Epidermal melanocyte (primary cell): ENCODE results near the gene DMBX1.

Source experiments
- DNase-seq: peaks from one replicate; pipeline ENCODE4 v3.0.0; 2011; ENCODE audit warnings: low spot score; ENCODE audit not compliant: insufficient read length

DMBX1 gene

DNA sequence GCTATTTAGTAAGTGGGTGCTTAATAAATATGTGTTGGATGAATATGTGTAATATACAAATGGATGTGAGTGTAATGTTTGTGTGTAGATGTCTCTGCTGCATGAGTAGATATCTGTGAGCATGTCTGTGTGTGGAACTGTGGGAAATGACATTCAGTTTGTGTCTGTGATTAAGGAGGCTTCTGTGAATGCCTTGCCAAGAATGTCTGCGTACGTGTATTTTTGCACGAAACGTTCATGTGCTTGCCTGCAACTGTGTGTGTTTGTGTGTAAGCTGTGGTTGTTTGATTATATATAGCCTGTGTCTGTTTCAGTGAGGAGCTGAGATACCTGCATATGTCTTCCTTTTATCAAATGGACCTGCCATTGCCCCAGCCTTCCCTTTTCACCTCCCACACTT lies 13.8 kb downstream of the DMBX1 start:
- DNase-seq = no peak

DNA sequence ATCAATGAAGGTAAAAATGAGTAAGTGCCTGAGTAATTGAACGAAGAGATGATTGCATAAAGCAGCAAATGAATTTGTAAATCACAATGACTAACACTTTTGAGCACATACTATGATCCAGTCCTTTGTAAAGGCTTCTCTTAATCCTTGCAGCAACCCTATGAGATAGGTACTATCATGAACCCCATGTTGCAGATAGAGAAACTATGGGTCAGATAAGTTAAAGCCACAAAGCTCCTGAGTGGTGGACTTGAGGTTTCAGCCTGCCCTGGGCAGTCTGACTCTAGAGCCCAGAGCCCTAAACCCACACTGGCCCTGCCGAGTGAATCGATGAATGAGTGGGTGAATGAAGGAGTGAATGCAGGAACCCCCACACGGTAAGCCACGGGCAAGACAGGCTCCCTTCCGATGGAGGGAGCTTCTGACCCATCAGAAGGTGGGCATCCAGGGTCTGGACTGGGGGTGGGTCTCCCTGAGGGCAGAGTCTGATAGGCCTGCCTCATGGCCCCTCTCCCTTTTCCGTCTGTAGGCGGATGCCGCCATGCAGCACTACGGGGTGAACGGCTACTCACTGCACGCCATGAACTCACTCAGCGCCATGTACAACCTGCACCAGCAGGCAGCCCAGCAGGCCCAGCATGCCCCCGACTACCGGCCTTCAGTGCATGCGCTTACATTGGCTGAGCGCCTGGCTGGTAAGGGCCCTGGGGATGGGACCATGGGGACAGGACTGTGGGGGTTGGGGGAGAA lies 17.0 kb downstream of the DMBX1 start:
- no peak for DNase-seq

DNA sequence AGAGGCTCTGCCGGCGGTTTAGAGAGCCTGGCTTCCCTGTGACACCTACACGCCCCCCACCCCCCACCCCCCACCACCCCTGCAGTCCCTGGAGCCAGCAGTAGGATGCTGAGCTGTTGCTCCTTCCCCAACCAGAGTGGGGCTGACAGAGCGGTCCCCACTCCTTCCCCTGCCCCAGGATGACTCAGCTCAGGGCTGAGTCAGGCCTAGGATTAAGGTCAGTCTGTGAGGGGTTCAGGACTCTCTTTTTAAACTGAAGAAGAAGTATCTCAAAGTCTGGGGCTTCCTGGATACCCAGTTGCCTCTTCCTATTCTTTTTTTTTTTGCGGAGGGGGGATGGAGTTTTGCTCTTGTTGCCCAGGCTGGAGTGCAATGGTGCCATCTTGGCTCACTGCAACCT lies 19.1 kb downstream of the DMBX1 start:
- no peak for DNase-seq

DNA sequence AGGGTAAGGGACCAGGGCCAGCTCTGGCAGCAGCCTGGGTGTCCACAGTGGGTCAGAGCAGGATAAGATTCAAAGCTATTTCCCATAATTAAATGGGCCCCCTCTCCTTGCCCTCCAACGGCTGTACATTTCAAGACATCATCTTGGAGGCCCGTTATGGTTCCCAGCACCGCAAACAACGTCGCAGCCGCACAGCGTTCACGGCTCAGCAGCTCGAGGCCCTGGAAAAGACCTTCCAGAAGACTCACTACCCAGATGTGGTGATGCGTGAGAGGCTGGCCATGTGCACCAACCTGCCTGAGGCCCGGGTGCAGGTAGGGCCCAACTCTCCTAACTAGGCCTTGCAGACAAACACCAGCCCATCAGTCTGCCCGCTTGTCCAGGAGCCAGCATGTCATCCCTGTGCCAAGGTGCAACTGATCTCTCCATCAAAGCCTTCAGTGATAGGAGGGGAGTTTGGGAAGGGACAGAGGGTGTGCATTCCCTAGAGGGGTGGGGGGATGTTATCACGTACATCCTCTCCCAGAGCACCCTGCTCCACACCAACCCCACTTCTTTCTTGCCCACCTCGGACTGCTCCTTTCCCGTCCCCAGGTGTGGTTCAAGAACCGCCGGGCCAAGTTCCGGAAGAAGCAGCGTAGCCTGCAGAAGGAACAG lies 20.8 kb downstream of the DMBX1 start:
- DNase-seq = no peak

GRCh38 chr1:46510998-46511365 lies 21.3 kb downstream of the DMBX1 start:
- DNase-seq = no peak

GRCh38 chr1:46512135-46512791 lies 22.6 kb downstream of the DMBX1 start:
- DNase-seq = no peak

DNA sequence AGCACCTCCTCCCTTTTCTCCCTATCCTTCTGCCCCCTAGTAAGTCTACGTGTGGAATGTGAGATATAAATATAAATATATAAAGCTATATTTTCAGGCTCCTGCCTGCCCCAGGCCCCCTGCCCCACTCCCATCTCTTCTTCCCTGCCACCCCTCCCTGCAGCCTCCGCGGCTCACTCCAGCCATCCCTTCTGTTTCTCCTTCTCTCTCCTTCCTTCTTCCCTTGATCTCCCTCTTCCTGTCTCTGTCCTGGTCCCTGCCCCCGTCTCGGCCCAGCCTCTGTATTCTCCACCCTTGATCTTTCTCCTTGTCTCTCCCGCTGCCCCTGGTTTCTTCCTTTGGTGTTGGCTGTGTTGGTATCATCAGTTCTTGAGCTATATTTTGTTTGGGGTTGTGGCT lies 23.2 kb downstream of the DMBX1 start:
- no peak for DNase-seq

- DNase-seq = no peak
Measured at GRCh38 chr1:46513536-46513935, 23.9 kb downstream of the DMBX1 start.

GRCh38 chr1:46515576-46515975 lies 25.9 kb downstream of the DMBX1 start:
- no peak for DNase-seq

DNA sequence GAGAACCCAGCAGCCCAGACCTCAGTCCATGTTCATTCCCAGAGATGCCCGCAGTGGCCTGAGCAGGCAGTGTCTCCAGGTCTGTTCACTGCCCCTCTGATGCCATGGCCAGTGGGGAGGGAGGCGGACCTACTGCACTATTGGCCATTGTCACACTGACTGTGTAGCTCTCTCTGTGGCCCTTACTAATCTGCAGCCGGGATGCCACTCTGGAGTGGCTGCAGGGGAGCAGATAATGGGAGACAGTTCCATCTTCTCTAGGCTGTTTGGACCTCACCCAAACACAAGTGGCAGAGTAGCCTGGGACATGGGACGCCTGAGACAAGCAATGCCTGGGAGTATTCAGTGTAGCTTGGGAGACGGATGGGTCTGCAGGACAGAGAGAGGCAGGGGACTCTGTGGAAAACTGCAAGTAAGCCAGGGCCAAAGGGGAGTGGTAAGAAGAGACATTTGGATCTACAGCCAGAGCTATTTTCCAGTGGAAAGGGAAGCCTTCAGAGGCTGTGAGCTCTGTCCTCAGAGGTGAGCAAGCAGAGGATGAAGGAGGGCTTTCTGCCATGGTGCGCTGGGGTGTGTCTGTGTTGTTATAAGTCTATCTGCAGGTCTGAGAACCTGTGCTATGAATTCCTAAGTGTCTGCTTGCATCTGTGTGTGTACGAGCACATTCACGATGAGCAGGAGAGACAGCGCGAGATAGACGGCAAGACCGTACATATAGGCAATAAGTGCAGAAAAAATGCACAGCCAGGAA lies 26.7 kb downstream of the DMBX1 start:
- no peak for DNase-seq

DNA sequence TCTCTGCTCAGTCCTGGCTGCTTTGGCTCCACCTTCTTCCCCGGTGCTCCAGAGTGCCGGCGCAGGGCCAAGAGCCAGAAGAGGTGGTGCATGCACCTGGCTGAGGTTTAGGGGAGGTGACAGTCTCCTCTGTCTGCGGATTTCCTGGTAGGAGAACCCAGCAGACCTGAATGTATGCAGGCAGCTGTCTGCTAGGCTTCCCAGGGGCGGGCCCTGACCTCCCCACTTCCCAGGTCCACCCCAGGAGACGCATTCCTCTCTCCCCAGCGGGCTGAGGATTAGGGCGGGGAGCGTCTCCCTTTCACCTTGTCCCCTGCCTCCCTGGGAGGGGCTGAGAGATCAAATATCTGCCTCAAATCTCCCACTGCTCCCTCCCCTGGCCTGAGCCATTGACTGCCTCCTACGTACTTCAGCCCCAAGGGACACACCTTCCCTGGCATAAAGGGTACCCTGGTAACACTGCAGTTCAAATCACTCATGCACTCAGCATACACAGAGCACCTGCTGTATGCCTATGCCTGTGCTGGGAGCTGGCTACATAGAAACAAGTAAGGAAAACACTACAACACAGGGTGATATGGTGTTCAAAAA lies 27.5 kb downstream of the DMBX1 start:
- no peak for DNase-seq

DNA sequence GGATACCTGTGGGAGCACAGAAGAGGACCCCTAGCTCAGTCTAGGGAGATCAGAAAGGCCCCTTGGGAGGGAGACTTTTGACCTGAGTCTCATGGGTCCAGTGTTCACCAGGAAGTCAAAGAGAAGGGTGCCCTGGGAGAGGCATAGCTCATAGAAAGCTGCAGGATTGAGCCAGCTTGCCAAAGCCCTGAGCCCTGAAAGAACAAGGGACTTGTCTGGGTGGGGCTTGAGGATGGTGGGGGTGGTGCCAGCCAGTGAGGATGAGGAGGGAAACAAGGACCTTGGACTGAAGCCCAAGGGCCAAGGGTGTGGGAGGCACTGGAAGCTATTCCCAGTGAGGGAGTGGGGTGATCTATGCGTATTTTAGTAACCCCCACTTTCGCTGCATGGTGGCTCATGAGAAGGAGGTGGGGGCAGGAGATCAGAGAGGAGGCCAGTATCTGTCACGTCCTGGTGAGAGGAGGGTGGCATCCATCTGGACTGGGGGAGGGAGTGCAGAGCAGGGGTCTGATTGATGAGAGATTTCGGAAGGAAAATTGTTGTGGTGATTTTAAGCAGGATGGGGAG lies 28.4 kb downstream of the DMBX1 start:
- DNase-seq = no peak

DNA sequence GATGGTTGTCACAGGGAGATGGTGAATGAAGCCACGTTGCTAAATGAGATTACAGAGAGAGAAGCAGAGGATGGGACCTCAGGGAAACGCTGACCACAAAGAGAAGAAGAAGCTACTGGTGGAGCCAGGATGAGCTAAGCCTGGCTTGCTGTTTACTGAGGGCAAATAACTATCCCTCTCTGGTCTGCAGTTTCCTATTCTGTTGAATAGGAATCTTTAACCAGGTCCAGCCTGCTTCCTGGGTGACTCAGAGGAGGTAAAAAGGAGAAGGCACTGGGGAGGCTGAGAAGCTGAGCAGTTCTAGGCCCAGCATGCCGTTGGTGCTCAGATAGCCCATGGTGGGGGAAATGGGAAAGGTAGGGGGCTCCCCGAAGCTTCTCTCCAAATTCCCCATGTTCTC lies 29.6 kb downstream of the DMBX1 start:
- no peak for DNase-seq

GRCh38 chr1:46520063-46520911 lies 30.7 kb downstream of the DMBX1 start:
- no peak for DNase-seq

GRCh38 chr1:46521414-46521813 lies 31.8 kb downstream of the DMBX1 start:
- no peak for DNase-seq

DNA sequence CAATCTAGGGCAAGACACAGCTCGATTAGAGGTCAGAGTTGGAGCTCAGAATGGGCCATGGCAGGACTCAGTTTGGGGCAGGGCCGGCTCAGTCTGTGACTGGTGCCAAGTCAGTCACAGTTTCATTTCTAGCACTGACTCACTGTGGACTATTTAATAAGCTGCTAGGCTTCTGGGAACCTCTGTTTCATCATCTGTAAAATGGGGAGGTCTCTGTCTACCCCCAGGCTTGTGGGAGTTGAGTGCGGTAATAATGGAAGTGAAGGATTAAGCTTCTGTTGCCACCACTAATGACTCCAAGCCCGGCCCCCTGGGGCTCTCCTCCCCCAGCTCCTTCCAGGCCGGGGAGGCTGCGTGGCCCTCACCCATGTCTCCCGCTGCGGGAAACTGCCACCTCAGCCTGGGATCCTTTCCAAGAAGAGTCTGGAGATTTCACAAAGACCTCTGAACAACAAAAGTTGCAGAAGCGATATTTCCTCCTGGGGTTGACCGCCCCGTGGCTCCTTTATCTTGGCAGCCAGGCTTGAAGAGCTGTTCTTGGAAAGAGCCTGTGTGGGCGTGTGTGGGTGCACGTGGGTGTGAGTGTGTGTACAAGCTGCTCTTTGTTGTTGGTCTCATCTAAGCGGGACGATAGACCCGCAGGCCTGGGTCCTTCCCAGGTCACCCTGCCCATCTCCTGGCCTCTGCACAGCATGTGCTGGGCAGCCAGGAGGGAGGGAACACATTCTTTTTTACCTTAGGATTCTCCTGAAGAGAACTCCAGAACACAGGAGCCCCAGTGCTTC lies 32.7 kb downstream of the DMBX1 start:
- DNase-seq = no peak

DNA sequence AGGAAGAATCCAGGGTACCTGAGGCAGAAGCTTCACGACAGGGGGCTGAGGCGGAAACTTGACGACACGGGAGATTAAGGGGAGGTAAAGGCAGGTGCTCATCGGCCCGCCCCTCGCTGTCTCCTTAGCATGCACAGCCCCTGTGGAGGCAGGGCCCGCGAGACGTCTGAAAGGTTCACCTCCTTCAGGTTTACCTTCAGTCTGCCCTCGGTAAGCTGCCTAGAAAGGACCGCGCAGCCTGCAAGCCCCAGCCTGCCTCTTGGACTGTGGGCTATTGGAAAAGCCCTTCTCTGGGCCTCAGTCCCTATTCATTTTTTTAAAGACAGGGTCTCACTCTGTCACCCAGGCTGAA lies 33.3 kb downstream of the DMBX1 start:
- DNase-seq = no peak

GRCh38 chr1:46523496-46524353 lies 34.1 kb downstream of the DMBX1 start:
- DNase-seq = no peak

DNA sequence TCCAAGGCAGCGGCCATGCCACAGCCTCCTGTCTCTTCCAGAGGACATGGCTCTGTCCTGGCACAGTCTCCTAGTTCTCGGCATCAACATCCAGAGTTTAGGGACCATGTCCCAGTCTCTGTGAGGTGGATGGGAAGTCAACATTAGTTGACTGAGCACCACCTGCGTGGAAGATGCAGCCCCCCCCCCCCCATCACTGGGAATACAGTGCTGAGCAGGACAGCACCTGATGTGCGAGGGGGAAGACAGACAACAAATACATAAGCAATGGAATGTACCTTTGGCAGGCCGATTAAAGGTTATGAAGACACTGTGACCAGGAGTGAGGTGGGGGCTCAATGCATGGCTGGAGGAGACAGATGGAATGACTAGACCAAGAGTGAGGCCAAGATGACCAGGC lies 35.2 kb downstream of the DMBX1 start:
- no peak for DNase-seq
